HG03095 (cell line): ENCODE results near the gene SLC23A2.
"Not testable (repeated sequence)": the region's sequence is repeated elsewhere in the genome, so short reads cannot be mapped to it uniquely, and the experiment has no call there.

Source experiments
- ATAC-seq: cut with Tn5 transposase; IDR thresholded peaks from one replicate; pipeline ENCODE4 v1.9.1; 2021; ENCODE audit warnings: moderate library complexity; ENCODE audit not compliant: unreplicated experiment

Gene SLC23A2

GRCh38 chr20:4853757-4854560, 147.4 kb downstream of the SLC23A2 start:
- ATAC-seq: no peak

- no peak for ATAC-seq
These were observed 148.3 kb downstream of the SLC23A2 start for GRCh38 chr20:4853004-4853403.

GRCh38 chr20:4850960-4851359, 150.3 kb downstream of the SLC23A2 start:
- no peak for ATAC-seq

- ATAC-seq: not testable (repeated sequence)
These were observed 152.5 kb downstream of the SLC23A2 start for GRCh38 chr20:4848829-4849228.

GRCh38 chr20:4848041-4848440, 153.3 kb downstream of the SLC23A2 start:
- no peak for ATAC-seq

- ATAC-seq: no peak
These were observed 154.5 kb downstream of the SLC23A2 start for GRCh38 chr20:4846821-4847220.

- ATAC-seq: no peak
These were observed 156.4 kb downstream of the SLC23A2 start for GRCh38 chr20:4844751-4845465.

GRCh38 chr20:4844325-4844724, 157.0 kb downstream of the SLC23A2 start:
- ATAC-seq: no peak

GRCh38 chr20:4840801-4841200, 160.5 kb downstream of the SLC23A2 start:
- ATAC-seq: no peak

- ATAC-seq: no peak
These were observed 162.8 kb downstream of the SLC23A2 start for GRCh38 chr20:4838526-4838925.

- ATAC-seq: no peak
These were observed 163.6 kb downstream of the SLC23A2 start for GRCh38 chr20:4837760-4838159.

GRCh38 chr20:4836935-4837334, 164.4 kb downstream of the SLC23A2 start:
- ATAC-seq: no peak

GRCh38 chr20:4836473-4836872, 164.8 kb downstream of the SLC23A2 start:
- no peak for ATAC-seq

GRCh38 chr20:4835244-4836177, 165.8 kb downstream of the SLC23A2 start:
- ATAC-seq: no peak

- no peak for ATAC-seq
These were observed 168.1 kb downstream of the SLC23A2 start for GRCh38 chr20:4833074-4833728.

- ATAC-seq: no peak
These were observed 168.8 kb downstream of the SLC23A2 start for GRCh38 chr20:4832469-4832868.

- ATAC-seq: no peak
These were observed 170.6 kb downstream of the SLC23A2 start for GRCh38 chr20:4830696-4831095.

- ATAC-seq: no peak
These were observed 171.1 kb downstream of the SLC23A2 start for GRCh38 chr20:4830259-4830658.

GRCh38 chr20:4829514-4830215, 171.6 kb downstream of the SLC23A2 start:
- no peak for ATAC-seq
